22Rv1 (cell line): ENCODE results near the gene PPP1R37.

Source experiments
- H3K27ac ChIP-seq: fragments of 450-650 bp; 2 replicates; pipeline ENCODE4 v1.5.1; 2017
- CTCF ChIP-seq: fragments of 450-650 bp; IDR thresholded peaks from 2 replicates; pipeline ENCODE4 v1.5.1; 2017; ENCODE audit warnings: mild to moderate bottlenecking
- ZFX ChIP-seq: fragments of 450-650 bp; IDR thresholded peaks from 2 replicates; pipeline ENCODE4 v1.6.1; 2017; ENCODE audit warnings: antibody characterized with exemption, borderline replicate concordance

Gene PPP1R37

GRCh38 chr19:45092747-45093678 is at the start of gene PPP1R37:
TSS of gene PPP1R37 (plus strand) at chr19:45093179. CDS start at chr19:45093326, 147 bp downstream.
- H3K27ac ChIP-seq, result peak within 1 kb of the TSS; percentile 97
- TF ChIP-seq ZFX (no peak), CTCF (peak; percentile 29)

GRCh38 chr19:45045671-45046353 is 47.2 kb upstream of the PPP1R37 start:
- H3K27ac ChIP-seq, result peak overlapping the region; percentile 68
- TF ChIP-seq ZFX, result no peak
- TF ChIP-seq CTCF, result no peak

- no peak for TF ChIP-seq ZFX
- TF ChIP-seq CTCF, result no peak
- peak overlapping the region; percentile 68 for H3K27ac ChIP-seq
Measured at GRCh38 chr19:45046355-45046754, 46.6 kb upstream of the PPP1R37 start.

- TF ChIP-seq CTCF (no peak), ZFX (no peak)
- no peak overlapping the region for H3K27ac ChIP-seq
Measured at GRCh38 chr19:45047188-45047797, 45.7 kb upstream of the PPP1R37 start.

GRCh38 chr19:45049073-45049736 is 43.8 kb upstream of the PPP1R37 start:
- no peak overlapping the region for H3K27ac ChIP-seq
- TF ChIP-seq ZFX, result no peak
- no peak for TF ChIP-seq CTCF

GRCh38 chr19:45050036-45050435 is 42.9 kb upstream of the PPP1R37 start:
- TF ChIP-seq ZFX, result no peak
- TF ChIP-seq CTCF, result no peak
- H3K27ac ChIP-seq, result no peak overlapping the region
